ENCODE results near the gene BNIPL.

The BNIPL gene

GRCh38 chr1:151026460-151026859 lies 9.9 kb upstream of the BNIPL start:
- no peaks in the 10 kb centered on the region for H3K27me3 ChIP-seq (ENCODE audit: insufficient read depth, insufficient read length)
- TF ChIP-seq YY1 (IDR thresholded peaks at IDR 0.05; ENCODE audit: insufficient read depth, insufficient read length) (no peak), SUZ12 (IDR thresholded peaks at IDR 0.05; ENCODE audit: extremely low read depth, insufficient read depth, insufficient read length) (no peak), ZNF274 (IDR thresholded peaks at IDR 0.05; ENCODE audit: low read depth, low read length) (no peak)
- H3K9ac ChIP-seq (ENCODE audit: insufficient read length, low read depth), result no peak overlapping the region
- H3K36me3 ChIP-seq (ENCODE audit: insufficient read depth, insufficient read length, low read length), result peaks cover 49% of the 10 kb centered on the region
- no peaks in the 10 kb centered on the region for H3K4me1 ChIP-seq (ENCODE audit: insufficient read depth, insufficient read length)
- no peak overlapping the region for H3K4me3 ChIP-seq (ENCODE audit: insufficient read length, low read depth)
- DNase-seq (ENCODE audit: low read depth, low spot score), result no peak
- no peaks in the 10 kb centered on the region for H3K9me3 ChIP-seq (ENCODE audit: insufficient read depth, low read length)

GRCh38 chr1:151032164-151032563 lies 4.2 kb upstream of the BNIPL start:
- no peak overlapping the region for H3K4me3 ChIP-seq (ENCODE audit: insufficient read length, low read depth)
- H3K27me3 ChIP-seq (ENCODE audit: insufficient read depth, insufficient read length), result no peaks in the 10 kb centered on the region
- no peak for DNase-seq (ENCODE audit: low read depth, low spot score)
- H3K9ac ChIP-seq (ENCODE audit: insufficient read length, low read depth), result no peak overlapping the region
- no peak for TF ChIP-seq ZNF274 (IDR thresholded peaks at IDR 0.05; ENCODE audit: low read depth, low read length)
- H3K36me3 ChIP-seq (ENCODE audit: insufficient read depth, insufficient read length, low read length), result peaks cover 52% of the 10 kb centered on the region
- no peaks in the 10 kb centered on the region for H3K4me1 ChIP-seq (ENCODE audit: insufficient read depth, insufficient read length)
- no peaks in the 10 kb centered on the region for H3K9me3 ChIP-seq (ENCODE audit: insufficient read depth, low read length)

- no peak overlapping the region for H3K4me3 ChIP-seq (ENCODE audit: insufficient read length, low read depth)
- no peak for DNase-seq (ENCODE audit: low read depth, low spot score)
- no peaks in the 10 kb centered on the region for H3K4me1 ChIP-seq (ENCODE audit: insufficient read depth, insufficient read length)
- TF ChIP-seq YY1 (IDR thresholded peaks at IDR 0.05; ENCODE audit: insufficient read depth, insufficient read length), result no peak
- no peak for TF ChIP-seq SUZ12 (IDR thresholded peaks at IDR 0.05; ENCODE audit: extremely low read depth, insufficient read depth, insufficient read length)
- no peak for TF ChIP-seq ZNF274 (IDR thresholded peaks at IDR 0.05; ENCODE audit: low read depth, low read length)
- no peaks in the 10 kb centered on the region for H3K27me3 ChIP-seq (ENCODE audit: insufficient read depth, insufficient read length)
- no peaks in the 10 kb centered on the region for H3K9me3 ChIP-seq (ENCODE audit: insufficient read depth, low read length)
- peaks cover 29% of the 10 kb centered on the region for H3K36me3 ChIP-seq (ENCODE audit: insufficient read depth, insufficient read length, low read length)
- H3K9ac ChIP-seq (ENCODE audit: insufficient read length, low read depth), result no peak overlapping the region
These were observed 1.2 kb upstream of the BNIPL start for GRCh38 chr1:151035167-151035566.

GRCh38 chr1:151037032-151037431 lies 646 bp downstream of the BNIPL start:
- TF ChIP-seq SUZ12 (IDR thresholded peaks at IDR 0.05; ENCODE audit: extremely low read depth, insufficient read depth, insufficient read length) (no peak), YY1 (IDR thresholded peaks at IDR 0.05; ENCODE audit: insufficient read depth, insufficient read length) (no peak), ZNF274 (IDR thresholded peaks at IDR 0.05; ENCODE audit: low read depth, low read length) (no peak)
- no peak overlapping the region for H3K9ac ChIP-seq (ENCODE audit: insufficient read length, low read depth)
- H3K4me3 ChIP-seq (ENCODE audit: insufficient read length, low read depth), result no peak overlapping the region
- H3K36me3 ChIP-seq (ENCODE audit: insufficient read depth, insufficient read length, low read length), result peaks cover 20% of the 10 kb centered on the region
- H3K27me3 ChIP-seq (ENCODE audit: insufficient read depth, insufficient read length), result no peaks in the 10 kb centered on the region
- H3K9me3 ChIP-seq (ENCODE audit: insufficient read depth, low read length), result no peaks in the 10 kb centered on the region
- no peaks in the 10 kb centered on the region for H3K4me1 ChIP-seq (ENCODE audit: insufficient read depth, insufficient read length)
- no peak for DNase-seq (ENCODE audit: low read depth, low spot score)

GRCh38 chr1:151039521-151039920 lies 3.1 kb downstream of the BNIPL start:
- Histone ChIP-seq H3K9me3 (ENCODE audit: insufficient read depth, low read length) (no peaks in the 10 kb centered on the region), H3K36me3 (ENCODE audit: insufficient read depth, insufficient read length, low read length) (peaks cover 15% of the 10 kb centered on the region), H3K9ac (ENCODE audit: insufficient read length, low read depth) (no peak overlapping the region), H3K4me3 (ENCODE audit: insufficient read length, low read depth) (no peak overlapping the region), H3K4me1 (ENCODE audit: insufficient read depth, insufficient read length) (no peaks in the 10 kb centered on the region), H3K27me3 (ENCODE audit: insufficient read depth, insufficient read length) (no peaks in the 10 kb centered on the region)
- TF ChIP-seq ZNF274 (IDR thresholded peaks at IDR 0.05; ENCODE audit: low read depth, low read length) (no peak), SUZ12 (IDR thresholded peaks at IDR 0.05; ENCODE audit: extremely low read depth, insufficient read depth, insufficient read length) (no peak), YY1 (IDR thresholded peaks at IDR 0.05; ENCODE audit: insufficient read depth, insufficient read length) (no peak)
- DNase-seq (ENCODE audit: low read depth, low spot score), result no peak

- no peaks in the 10 kb centered on the region for H3K4me1 ChIP-seq (ENCODE audit: insufficient read depth, insufficient read length)
- peaks cover 3% of the 10 kb centered on the region for H3K36me3 ChIP-seq (ENCODE audit: insufficient read depth, insufficient read length, low read length)
- H3K9ac ChIP-seq (ENCODE audit: insufficient read length, low read depth), result no peak overlapping the region
- no peaks in the 10 kb centered on the region for H3K27me3 ChIP-seq (ENCODE audit: insufficient read depth, insufficient read length)
- no peak for DNase-seq (ENCODE audit: low read depth, low spot score)
- no peak overlapping the region for H3K4me3 ChIP-seq (ENCODE audit: insufficient read length, low read depth)
- no peaks in the 10 kb centered on the region for H3K9me3 ChIP-seq (ENCODE audit: insufficient read depth, low read length)
- TF ChIP-seq ZNF274 (IDR thresholded peaks at IDR 0.05; ENCODE audit: low read depth, low read length), result no peak
- TF ChIP-seq YY1 (IDR thresholded peaks at IDR 0.05; ENCODE audit: insufficient read depth, insufficient read length), result no peak
- TF ChIP-seq SUZ12 (IDR thresholded peaks at IDR 0.05; ENCODE audit: extremely low read depth, insufficient read depth, insufficient read length), result no peak
These were observed 6.8 kb downstream of the BNIPL start for GRCh38 chr1:151043163-151043562.

GRCh38 chr1:151047591-151047924 lies 11.2 kb downstream of the BNIPL start, which contains the start of gene C1orf56:
C1orf56 (plus strand) TSS chr1:151047751; CDS start chr1:151047848, 97 bp downstream.
- TF ChIP-seq ZNF274 (IDR thresholded peaks at IDR 0.05; ENCODE audit: low read depth, low read length) (no peak), YY1 (IDR thresholded peaks at IDR 0.05; ENCODE audit: insufficient read depth, insufficient read length) (no peak), SUZ12 (IDR thresholded peaks at IDR 0.05; ENCODE audit: extremely low read depth, insufficient read depth, insufficient read length) (no peak)
- peak within 1 kb of the TSS; percentile 96 for H3K9ac ChIP-seq (ENCODE audit: insufficient read length, low read depth)
- peaks cover 32% of the 10 kb centered on the region for H3K36me3 ChIP-seq (ENCODE audit: insufficient read depth, insufficient read length, low read length)
- peak; percentile 70 for DNase-seq (ENCODE audit: low read depth, low spot score)
- H3K27me3 ChIP-seq (ENCODE audit: insufficient read depth, insufficient read length), result no peaks in the 10 kb centered on the region
- H3K9me3 ChIP-seq (ENCODE audit: insufficient read depth, low read length), result no peaks in the 10 kb centered on the region
- H3K4me1 ChIP-seq (ENCODE audit: insufficient read depth, insufficient read length), result no peaks in the 10 kb centered on the region
- H3K4me3 ChIP-seq (ENCODE audit: insufficient read length, low read depth), result peak within 1 kb of the TSS; percentile 83

Measured in NT2/D1 (cell line).